Limb (tissue), 2 donors: ENCODE measurements around the gene ZNF212.
"Not testable (repeated sequence)": the region's sequence is repeated elsewhere in the genome, so short reads cannot be mapped to it uniquely, and the experiment has no call there.

ENCODE experiments used
- DNase-seq, 2 donors: peaks; one replicate each; pipeline ENCODE4 v3.0.0-alpha.2; 2016; ENCODE audit errors: extremely low spot score in 2 of 2

The ZNF212 gene

DNA sequence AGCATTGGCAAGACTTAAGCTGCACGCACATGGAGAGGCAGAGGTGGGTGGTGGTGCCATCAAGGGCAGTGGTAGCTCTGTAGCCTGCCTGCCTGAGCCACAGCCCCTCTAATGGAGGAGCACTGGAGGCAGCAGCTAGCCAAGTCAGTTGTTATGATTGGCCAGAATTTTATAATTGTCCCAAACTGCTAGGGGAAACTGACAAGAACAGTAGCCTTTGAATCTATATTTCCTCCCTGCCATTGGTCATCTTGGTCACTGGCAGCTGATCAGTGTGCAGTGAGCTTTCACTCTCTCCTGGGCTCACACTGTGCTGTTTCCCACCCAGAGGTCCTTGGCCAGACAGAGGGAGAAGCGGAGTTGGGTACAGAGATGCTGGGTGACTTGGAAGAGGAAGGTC is 12.9 kb downstream of the ZNF212 start:
- no peak for DNase-seq

GRCh38 chr7:149253665-149254064 is 14.2 kb downstream of the ZNF212 start:
- no peak for DNase-seq

DNA sequence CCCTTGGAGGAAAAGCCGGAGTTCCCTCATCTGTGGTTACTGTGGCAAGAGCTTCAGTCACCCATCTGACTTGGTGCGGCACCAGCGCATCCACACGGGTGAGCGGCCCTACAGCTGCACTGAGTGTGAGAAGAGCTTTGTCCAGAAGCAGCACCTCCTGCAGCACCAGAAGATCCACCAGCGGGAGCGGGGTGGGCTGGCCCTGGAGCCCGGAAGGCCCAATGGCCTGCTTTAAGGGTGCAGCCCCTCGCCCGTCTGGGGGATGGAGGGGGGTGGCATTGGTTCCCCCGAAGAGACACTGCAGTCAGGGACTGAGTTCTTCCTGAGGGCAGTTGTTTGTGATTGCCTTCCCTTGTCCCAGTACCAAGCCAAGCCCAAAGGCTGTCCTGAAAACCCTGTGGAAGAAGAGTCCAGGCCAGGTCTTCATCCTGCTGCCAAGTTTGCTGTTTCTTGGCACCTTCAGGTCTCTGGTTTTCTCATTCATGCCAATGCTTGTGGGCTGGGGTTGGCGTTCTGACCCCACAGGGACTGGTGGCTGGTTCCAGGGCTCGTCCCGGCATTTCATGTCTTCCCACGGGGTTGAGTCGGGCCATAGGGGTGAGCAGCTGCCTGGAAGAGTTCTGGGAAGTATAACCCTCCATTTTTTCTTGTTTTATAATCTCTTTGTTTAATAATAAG is 14.9 kb downstream of the ZNF212 start:
- no peak for DNase-seq

- DNase-seq: no peak
Observed at GRCh38 chr7:149255174-149255573, 15.7 kb downstream of the ZNF212 start.

GRCh38 chr7:149256568-149256967 is 17.1 kb downstream of the ZNF212 start:
- DNase-seq: no peak

DNA sequence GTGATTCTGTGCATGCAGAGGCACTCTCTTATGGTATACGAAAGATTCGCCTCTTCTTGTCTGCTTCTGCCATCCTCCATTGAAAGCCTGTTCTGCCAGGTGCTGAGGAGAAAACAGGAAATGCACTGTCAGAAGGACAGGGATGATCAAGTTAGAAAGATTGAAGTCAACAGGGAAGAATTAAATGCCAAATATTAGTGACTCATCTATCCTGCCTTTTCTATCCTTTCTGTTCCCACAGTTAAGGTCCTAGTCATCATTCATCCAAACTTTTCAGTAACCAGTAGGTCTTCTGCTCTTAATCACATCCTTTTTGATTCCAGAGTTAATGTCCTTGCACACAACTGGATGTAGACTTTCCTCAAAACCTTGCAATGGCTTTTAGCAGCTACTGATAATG is 17.7 kb downstream of the ZNF212 start:
- DNase-seq: no peak

DNA sequence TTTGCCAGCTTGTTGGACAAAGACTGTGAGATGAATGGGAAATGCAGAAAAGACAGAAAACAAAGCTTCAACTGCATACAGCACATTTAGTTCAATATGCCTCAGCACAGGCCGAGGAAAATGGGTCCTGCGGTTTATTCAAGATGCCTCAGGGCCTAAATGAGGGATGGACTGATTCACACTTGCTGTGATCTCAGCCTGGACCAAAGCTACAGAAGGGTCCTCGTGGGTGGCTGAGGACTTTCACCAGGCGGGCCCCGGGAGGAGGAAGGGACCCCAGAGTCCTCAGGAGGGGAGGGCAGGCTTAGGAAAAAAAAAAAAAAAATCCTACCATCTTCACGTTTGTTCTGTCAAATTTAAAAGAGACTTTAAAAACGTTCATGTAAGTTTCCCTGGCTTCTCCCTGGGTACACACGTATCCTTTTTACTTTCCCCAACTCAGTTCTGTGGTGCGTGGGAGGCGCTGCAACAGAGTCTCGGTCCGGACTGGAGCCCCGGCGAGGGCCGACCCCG is 21.9 kb downstream of the ZNF212 start:
- DNase-seq: peak in 1 of 2 donors; percentile 36

DNA sequence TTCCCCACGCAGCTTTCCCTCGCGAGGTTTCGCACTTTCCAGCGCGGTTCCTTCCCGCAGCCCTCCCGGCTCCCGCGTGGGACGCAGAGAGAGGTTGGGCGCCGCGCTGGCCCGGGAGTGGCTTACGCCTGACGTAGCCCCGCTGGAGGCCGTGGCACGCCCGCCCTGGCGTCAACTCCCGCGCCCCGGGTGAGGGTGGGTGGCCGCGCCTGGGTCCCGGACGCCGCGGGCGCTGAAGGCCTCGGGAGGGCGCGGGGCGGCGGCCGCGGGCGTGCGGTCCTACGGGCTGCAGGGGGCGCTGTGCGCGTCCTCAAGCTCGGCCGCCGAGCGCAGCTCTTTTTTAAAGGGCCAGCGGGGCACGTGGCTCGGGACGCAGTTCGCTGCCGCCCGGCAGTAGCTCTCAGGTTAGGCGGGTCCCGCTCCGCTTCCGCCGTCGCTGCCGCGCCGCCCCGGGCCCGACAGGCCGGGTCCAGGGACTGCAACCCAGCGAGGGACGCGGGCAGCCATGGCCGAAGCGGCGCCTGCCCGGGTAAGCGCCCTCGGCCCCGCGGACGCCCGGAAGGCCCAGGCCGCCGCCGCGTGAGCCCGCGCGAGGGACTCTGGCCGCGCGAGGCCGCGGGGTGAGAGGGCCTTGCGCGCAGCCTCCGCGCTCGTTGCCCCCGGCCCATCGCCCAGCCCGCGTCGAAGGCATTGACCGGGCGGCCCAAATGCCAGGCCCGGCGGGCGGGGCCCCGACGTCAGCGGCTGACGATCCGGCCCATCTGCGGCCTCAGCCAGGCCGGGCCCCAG is 22.6 kb downstream of the ZNF212 start, which contains the start of gene ZNF783:
Gene ZNF783 (plus strand): TSS at position 368 of the 789 bp plus-strand sequence. CDS start 138 bp downstream, at position 506.
- peak; percentile 88 to 90 for DNase-seq

- no peak for DNase-seq
Observed at GRCh38 chr7:149266451-149266850, 27.0 kb downstream of the ZNF212 start.

- no peak for DNase-seq
Observed at GRCh38 chr7:149267733-149268132, 28.3 kb downstream of the ZNF212 start.

- DNase-seq: not testable (repeated sequence)
Observed at GRCh38 chr7:149274424-149274823, 35.0 kb downstream of the ZNF212 start.

GRCh38 chr7:149277871-149278270 is 38.4 kb downstream of the ZNF212 start:
- no peak for DNase-seq

DNA sequence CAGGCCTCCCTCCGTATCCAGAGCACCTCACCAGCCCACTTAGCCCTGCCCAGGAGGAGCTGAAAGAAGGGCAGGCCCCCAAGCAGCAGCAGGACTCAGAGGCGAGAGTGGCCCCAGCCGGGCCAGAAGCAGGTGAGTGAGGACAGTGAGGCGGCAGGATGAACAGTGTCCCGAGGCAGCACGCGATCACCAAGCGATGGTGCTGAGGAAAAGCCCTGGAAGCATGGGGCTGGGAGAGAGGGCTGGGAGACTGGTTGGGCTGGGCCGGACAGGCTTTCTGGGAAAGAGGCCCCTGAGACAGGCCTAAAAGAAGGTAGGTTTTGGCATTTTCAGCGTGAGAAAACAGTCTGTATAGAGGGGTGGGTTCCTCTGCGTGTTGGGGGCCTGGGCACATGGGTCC is 38.9 kb downstream of the ZNF212 start:
- no peak for DNase-seq

- DNase-seq: no peak
Observed at GRCh38 chr7:149279111-149279743, 39.8 kb downstream of the ZNF212 start.

GRCh38 chr7:149280151-149280550 is 40.7 kb downstream of the ZNF212 start:
- DNase-seq: no peak

- no peak for DNase-seq
Observed at GRCh38 chr7:149280661-149281507, 41.4 kb downstream of the ZNF212 start.

GRCh38 chr7:149281508-149282330 is 42.3 kb downstream of the ZNF212 start:
- DNase-seq: no peak

DNA sequence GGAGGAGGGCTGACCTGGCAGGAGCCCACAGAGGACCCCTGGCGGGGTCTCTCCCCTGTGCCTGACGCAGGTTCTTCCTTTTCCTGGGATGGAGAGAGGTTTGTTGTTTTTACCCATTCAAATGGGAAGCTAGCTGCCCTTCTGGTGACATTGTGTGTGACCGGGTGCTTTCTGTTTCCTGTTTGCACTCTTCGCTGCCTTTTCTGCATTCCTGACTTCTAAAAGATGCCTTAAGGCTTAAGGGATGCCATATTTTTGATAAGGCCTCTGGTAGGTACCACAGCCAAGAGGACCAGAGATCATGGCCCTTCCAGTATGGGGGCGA is 42.8 kb downstream of the ZNF212 start:
- DNase-seq: no peak

GRCh38 chr7:149283321-149283720 is 43.9 kb downstream of the ZNF212 start:
- no peak for DNase-seq

- DNase-seq: no peak
Observed at GRCh38 chr7:149284343-149284742, 44.9 kb downstream of the ZNF212 start.
